Endothelial cell of umbilical vein (primary cell): Measurements from ENCODE around the gene DMBT1. TPM values are rescaled to one million over a fixed set of nuclear protein-coding genes. Genes with fewer than 3 reads are reported as not detected.

ENCODE experiments used
- BruUV-seq: library from RNA; stranded (reverse); fragments of 400-500 nt; replicated peaks from 2 replicates; lab custom pipeline; 2021; lab: Mats Ljungman, UMichigan
- CTCF ChIA-PET: fragments of 300-600, 350-600 bp; sonication (Branson Sonifier 250); formaldehyde crosslinking; loops from one replicate; lab custom pipeline; 2021; ENCODE audit warnings: antibody characterized with exemption, inconsistent platforms; lab: Charles Lee
- POLR2A ChIA-PET: fragments of 300-600, 350-600 bp; sonication (Branson Sonifier 250); formaldehyde crosslinking; loops from one replicate; lab custom pipeline; 2021; ENCODE audit warnings: antibody characterized with exemption, inconsistent platforms; lab: Charles Lee
- DNase-seq: peaks from one replicate; pipeline ENCODE4 v3.0.0-alpha.2; 2011; ENCODE audit warnings: low read depth, low spot score
- FAIRE-seq: peaks from 2 replicates; lab custom pipeline; 2011; peaks lifted over from hg19 to GRCh38; lab: Jason Lieb, UNC
- H2AFZ ChIP-seq: 2 replicates; pipeline ENCODE4 v1.6.0; 2012; ENCODE audit warnings: low read depth, low read length, control low read depth, inconsistent platforms
- H3K27ac ChIP-seq: 2 replicates; pipeline ENCODE4 v1.5.1; 2011; ENCODE audit warnings: low read depth, mild to moderate bottlenecking, control low read depth, low read length, moderate library complexity; ENCODE audit not compliant: insufficient read depth
- H3K27me3 ChIP-seq, 2 experiments: 2 replicates each; pipeline versions ENCODE4 v1.6.0 to v1.6.1; 2011; ENCODE audit warnings: low read length in 2 of 2, mixed read lengths in 1 of 2; ENCODE audit not compliant: control insufficient read depth in 2 of 2, insufficient read depth in 2 of 2
- H3K36me3 ChIP-seq, 2 experiments: 2 replicates in 1 of 2; 3 replicates in 1 of 2; pipeline ENCODE4 v1.5.1; 2011; ENCODE audit warnings: low read length in 2 of 2, mild to moderate bottlenecking in 1 of 2, moderate library complexity in 1 of 2; ENCODE audit not compliant: control insufficient read depth in 2 of 2, insufficient read depth in 2 of 2; ENCODE audit errors: extremely low read depth in 1 of 2
- H3K4me1 ChIP-seq: 3 replicates; pipeline ENCODE4 v1.5.1; 2011; ENCODE audit warnings: mild to moderate bottlenecking, low read length; ENCODE audit not compliant: control insufficient read depth, insufficient read depth; ENCODE audit errors: extremely low read depth
- H3K4me2 ChIP-seq: 2 replicates; pipeline ENCODE4 v1.6.1; 2011; ENCODE audit warnings: low read length, control low read depth, mixed read lengths; ENCODE audit not compliant: insufficient read depth
- H3K4me3 ChIP-seq, 3 experiments: fragments of 200-600 bp in 1 of 3; sonication (generic), shearing (Covaris generic) in 1 of 3; replicated peaks in 1 of 3; 2 replicates each; pipeline ENCODE4 v1.5.1; 2011 to 2016; ENCODE audit warnings: control low read depth in 3 of 3, low read length in 3 of 3, mild to moderate bottlenecking in 2 of 3, inconsistent platforms in 1 of 3, low read depth in 1 of 3, moderate library complexity in 1 of 3; ENCODE audit not compliant: insufficient read depth in 1 of 3
- H3K79me2 ChIP-seq: 2 replicates; pipeline ENCODE4 v1.6.0; 2012; ENCODE audit warnings: low read length, inconsistent platforms; ENCODE audit not compliant: control insufficient read depth, insufficient read depth
- H3K9ac ChIP-seq: replicated peaks from 2 replicates; pipeline ENCODE3; 2011; ENCODE audit warnings: low read length, control low read depth; ENCODE audit not compliant: insufficient read depth; ENCODE audit errors: extremely low read depth
- H3K9me1 ChIP-seq: replicated peaks from 3 replicates; pipeline ENCODE4 v1.6.0; 2011; ENCODE audit warnings: mild to moderate bottlenecking, low read length; ENCODE audit not compliant: control insufficient read depth, insufficient read depth; ENCODE audit errors: extremely low read depth
- H3K9me3 ChIP-seq: replicated peaks from 2 replicates; pipeline ENCODE4 v1.5.1; 2012; ENCODE audit warnings: low read length, inconsistent platforms; ENCODE audit not compliant: control insufficient read depth, insufficient read depth
- H4K20me1 ChIP-seq: replicated peaks from 2 replicates; pipeline ENCODE3; 2011; ENCODE audit warnings: mild to moderate bottlenecking, low read length; ENCODE audit not compliant: control insufficient read depth, insufficient read depth; ENCODE audit errors: extremely low read depth
- CTCF ChIP-seq, 2 donors: IDR thresholded peaks; 1 replicate in 1 of 2; 2 replicates in 1 of 2; pipeline ENCODE4 v1.5.1; 2011; ENCODE audit warnings: low read length in 2 of 2, mild to moderate bottlenecking in 2 of 2, moderate library complexity in 2 of 2, control low read depth in 1 of 2, inconsistent platforms in 1 of 2, low read depth in 1 of 2; ENCODE audit not compliant: insufficient read depth in 1 of 2; ENCODE audit errors: extremely low read depth in 1 of 2
- EZH2 ChIP-seq: IDR thresholded peaks from 2 replicates; pipeline ENCODE4 v1.6.1; 2012; ENCODE audit warnings: borderline replicate concordance, low read depth, mild to moderate bottlenecking, moderate library complexity, low read length, inconsistent platforms; ENCODE audit not compliant: severe bottlenecking
- FOS ChIP-seq: IDR thresholded peaks from 2 replicates; pipeline ENCODE4 v1.6.1; 2011; ENCODE audit warnings: mild to moderate bottlenecking, low read length, moderate library complexity, borderline replicate concordance; ENCODE audit not compliant: insufficient read depth
- GATA2 ChIP-seq: IDR thresholded peaks from 2 replicates; pipeline ENCODE4 v1.7.0; 2011; ENCODE audit warnings: low read depth, mild to moderate bottlenecking, moderate library complexity, mixed read lengths, low read length; ENCODE audit not compliant: insufficient read length, insufficient read depth
- JUN ChIP-seq: IDR thresholded peaks from 2 replicates; pipeline ENCODE4 v1.6.1; 2011; ENCODE audit warnings: borderline replicate concordance, low read depth; ENCODE audit not compliant: insufficient read length, insufficient read depth
- MAX ChIP-seq: IDR thresholded peaks from 2 replicates; pipeline ENCODE4 v1.6.1; 2011; ENCODE audit not compliant: insufficient read depth, insufficient read length
- MYC ChIP-seq: IDR thresholded peaks from one replicate; pipeline ENCODE4 v1.6.1; 2011; ENCODE audit warnings: mild to moderate bottlenecking, low read depth, low read length
- POLR2A ChIP-seq: IDR thresholded peaks from 2 replicates; pipeline ENCODE4 v1.6.1; 2012; ENCODE audit warnings: low read depth, mild to moderate bottlenecking, control low read depth, low read length
- POLR2AphosphoS5 ChIP-seq: IDR thresholded peaks from 2 replicates; pipeline ENCODE4 v1.6.1; 2012; ENCODE audit warnings: low read depth, mild to moderate bottlenecking, control low read depth, low read length, moderate library complexity; ENCODE audit not compliant: insufficient read depth
- dilution Hi-C: fragments of 300-500 bp; cut with MboI; formaldehyde crosslinking; loops from one replicate; pipeline ENCODE4 v1.15.0; 2019; ENCODE audit warnings: low sequenced_read_pairs; ENCODE audit not compliant: extremely low pct_ligation_motif_present
- intact Hi-C: fragments of 100-400 bp; cut with micrococcal nuclease; formaldehyde crosslinking; loops from one replicate; pipeline ENCODE4 v1.10.0; 2022
- polyA plus RNA-seq, 4 experiments: library from polyadenylated mRNA; depleted of rRNA in 3 of 4; stranded (reverse) in 3 of 4; unstranded in 1 of 4; fragments of >200 nt; gene quantifications; 2 replicates each; pipeline versions ENCODE4 v1.2.1 to v1.2.3, GENCODE V29; 2011 to 2012; ENCODE audit warnings: missing spikeins in 1 of 4
- total RNA-seq: library from RNA; stranded (reverse); gene quantifications from 2 replicates; pipeline ENCODE4 v1.2.3, GENCODE V29; 2021

DMBT1 gene
- total and polyA plus RNA-seq, 2 donors (not counting 3 experiments of a cell fraction or from before 2014, with no cell fraction given): 0.01 TPM; not detected in 1

GRCh38 chr10:122543676-122544445 lies 16.7 kb upstream of the DMBT1 start:
- Histone ChIP-seq H3K4me1 (peaks cover 6% of the 10 kb centered on the region), H3K9ac (no peak overlapping the region), H4K20me1 (no peaks in the 10 kb centered on the region), H3K27ac (no peak overlapping the region), H3K4me2 (no peak overlapping the region), H2AFZ (no peak overlapping the region), H3K4me3 (no peak overlapping the region), H3K36me3 (no peaks in the 10 kb centered on the region), H3K79me2 (no peaks in the 10 kb centered on the region), H3K9me1 (no peaks in the 10 kb centered on the region), H3K27me3 (no peaks in the 10 kb centered on the region), H3K9me3 (no peaks in the 10 kb centered on the region)
- FAIRE-seq (no peak), DNase-seq (no peak)
- BruUV-seq: no TSS peak
- no peak for TF ChIP-seq EZH2
- TF ChIP-seq POLR2A: no peak
- no peak for TF ChIP-seq MAX
- no peak for TF ChIP-seq POLR2AphosphoS5
- TF ChIP-seq CTCF (IDR thresholded peaks at IDR 0.05; ENCODE audit: extremely low read depth in 1 of 2, insufficient read depth in 1 of 2, low read depth in 1 of 2, low read length in 2 of 2): no peak
- no peak for TF ChIP-seq GATA2
- TF ChIP-seq JUN: no peak
- no peak for TF ChIP-seq MYC
- TF ChIP-seq FOS: no peak
- POLR2A ChIA-PET: no interaction called here
- CTCF ChIA-PET: interaction anchor here (0.9 to 2.7 kb wide), 2 partner anchors 21 to 264 kb away, joined by 3 to 12 read pairs; no protein-coding TSS in a partner anchor
- intact Hi-C loops: no loop called here
- dilution Hi-C loops: no loop called here
